Sigmoid colon (tissue), 3 donors: ENCODE data around the gene ZW10.

Source experiments
- CTCF ChIP-seq, 4 experiments: fragments of 450-650 bp in 3 of 4; fragments of 200-600 bp in 1 of 4; IDR thresholded peaks; one replicate each; pipeline ENCODE4 v1.5.1; 2016 to 2019; ENCODE audit warnings: antibody characterized with exemption in 4 of 4, mild to moderate bottlenecking in 3 of 4, moderate library complexity in 2 of 4
- POLR2A ChIP-seq, 2 donors: fragments of 450-650 bp; IDR thresholded peaks; one replicate each; pipeline ENCODE4 v1.6.1; 2016; ENCODE audit warnings: antibody characterized with exemption in 2 of 2, mild to moderate bottlenecking in 2 of 2, moderate library complexity in 2 of 2

- TF ChIP-seq CTCF (IDR thresholded peaks at IDR 0.05) (no peak), POLR2A (IDR thresholded peaks at IDR 0.05) (no peak)
These were observed 47.6 kb downstream of the ZW10 start for GRCh38 chr11:113725913-113726312.
